Measurements from ENCODE around the gene AMHR2.

GRCh38 chr12:53388932-53389331, 34.7 kb upstream of the AMHR2 start:
- TF ChIP-seq CTCF (IDR thresholded peaks at IDR 0.05), result no peak
- TF ChIP-seq EP300 (IDR thresholded peaks at IDR 0.05), result no peak
- no peak for TF ChIP-seq POLR2AphosphoS5 (IDR thresholded peaks at IDR 0.05)

All from suprapubic skin (tissue), 4 donors.